ENCODE data around the gene RCOR2. TPM values are rescaled to one million over a fixed set of nuclear protein-coding genes. Genes with fewer than 3 reads are reported as not detected.

Gene RCOR2
- total and polyA plus RNA-seq, 2 donors (not counting 1 experiment from before 2014, with no cell fraction given), result not detected

DNA sequence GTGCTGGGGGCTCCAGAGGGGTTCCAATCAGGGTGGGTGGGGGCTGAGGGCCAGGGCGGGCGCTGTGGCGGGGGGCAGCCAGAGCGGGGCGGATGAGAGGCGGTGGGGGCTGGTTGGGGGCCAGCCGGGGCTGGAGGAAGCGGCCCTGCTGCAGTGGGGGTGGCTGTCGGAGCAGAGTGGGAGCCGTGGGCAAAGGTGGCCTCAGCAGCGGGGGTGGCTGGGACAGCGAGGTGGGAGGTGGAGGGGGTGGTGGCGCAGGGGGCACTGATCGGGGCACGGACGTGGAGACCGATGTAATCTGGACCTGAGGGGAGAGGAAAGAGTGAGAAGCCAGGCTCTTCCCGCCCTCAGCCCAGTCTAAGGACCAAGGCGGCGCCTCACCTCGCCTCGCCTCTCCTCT lies 5.1 kb downstream of the RCOR2 start:
- Histone ChIP-seq H3K9me3 (ENCODE audit: control extremely low read depth in 1 of 3, control insufficient read depth in 2 of 3, insufficient read depth in 1 of 3, low read length in 2 of 3) (peaks cover 0 to 4% (median 0%) of the 10 kb centered on the region in 3 donors), H3K27ac (ENCODE audit: low read length in 2 of 2) (no peak overlapping the region), H3K4me3 (ENCODE audit: control extremely low read depth in 1 of 5, extremely low read depth in 1 of 5, insufficient read depth in 1 of 5, low read depth in 2 of 5, low read length in 4 of 5) (no peak overlapping the region), H3K9ac (ENCODE audit: low read length) (no peak overlapping the region), H3K79me2 (ENCODE audit: control insufficient read depth, insufficient read depth, low read length) (no peaks in the 10 kb centered on the region), H3K27me3 (replicated peaks in 1 of 4; ENCODE audit: control extremely low read depth in 1 of 4, control insufficient read depth in 3 of 4, insufficient read depth in 4 of 4, low read length in 3 of 4) (peaks cover 0 to 24% (median 6%) of the 10 kb centered on the region in 4 experiments), H3K4me1 (ENCODE audit: control insufficient read depth in 2 of 2, insufficient read depth in 2 of 2, low read length in 2 of 2) (peaks cover 12 to 14% of the 10 kb centered on the region in 2 donors), H4K20me1 (ENCODE audit: control insufficient read depth, insufficient read depth, low read length, poor library complexity, severe bottlenecking) (peaks cover 42% of the 10 kb centered on the region), H2AFZ (ENCODE audit: insufficient read depth, low read depth, low read length, poor library complexity, severe bottlenecking) (no peak overlapping the region), H3K4me2 (replicated peaks; ENCODE audit: low read depth, low read length, poor library complexity, severe bottlenecking) (no peak overlapping the region), H3K36me3 (replicated peaks in 1 of 2; ENCODE audit: control extremely low read depth in 1 of 2, control insufficient read depth in 1 of 2, extremely low read depth in 1 of 2, insufficient read depth in 2 of 2, low read length in 1 of 2) (peaks cover 2 to 29% of the 10 kb centered on the region in 2 experiments)
- CTCF ChIA-PET, result interaction anchor here (1.2 kb wide), 1 partner anchor 74 kb away, joined by 3 read pairs; no protein-coding TSS in a partner anchor
- ATAC-seq (ENCODE audit: low read depth), result no peak
- peaks cover 7% of the 10 kb centered on the region for H3K4me1 Mint-ChIP-seq
- no peak for DNase-seq
- WGBS (ENCODE audit: insufficient coverage), result 94% methylated on average over 12 of the region's 22 CpGs
- peaks cover 6% of the 10 kb centered on the region for H3K27me3 Mint-ChIP-seq
- H3K27ac Mint-ChIP-seq, result no peak overlapping the region
- intact Hi-C loops (cut with micrococcal nuclease), result no loop called here
- POLR2A ChIA-PET, result no interaction called here
- H3K4me3 Mint-ChIP-seq, result no peak overlapping the region
- TF ChIP-seq, protein P1, sequence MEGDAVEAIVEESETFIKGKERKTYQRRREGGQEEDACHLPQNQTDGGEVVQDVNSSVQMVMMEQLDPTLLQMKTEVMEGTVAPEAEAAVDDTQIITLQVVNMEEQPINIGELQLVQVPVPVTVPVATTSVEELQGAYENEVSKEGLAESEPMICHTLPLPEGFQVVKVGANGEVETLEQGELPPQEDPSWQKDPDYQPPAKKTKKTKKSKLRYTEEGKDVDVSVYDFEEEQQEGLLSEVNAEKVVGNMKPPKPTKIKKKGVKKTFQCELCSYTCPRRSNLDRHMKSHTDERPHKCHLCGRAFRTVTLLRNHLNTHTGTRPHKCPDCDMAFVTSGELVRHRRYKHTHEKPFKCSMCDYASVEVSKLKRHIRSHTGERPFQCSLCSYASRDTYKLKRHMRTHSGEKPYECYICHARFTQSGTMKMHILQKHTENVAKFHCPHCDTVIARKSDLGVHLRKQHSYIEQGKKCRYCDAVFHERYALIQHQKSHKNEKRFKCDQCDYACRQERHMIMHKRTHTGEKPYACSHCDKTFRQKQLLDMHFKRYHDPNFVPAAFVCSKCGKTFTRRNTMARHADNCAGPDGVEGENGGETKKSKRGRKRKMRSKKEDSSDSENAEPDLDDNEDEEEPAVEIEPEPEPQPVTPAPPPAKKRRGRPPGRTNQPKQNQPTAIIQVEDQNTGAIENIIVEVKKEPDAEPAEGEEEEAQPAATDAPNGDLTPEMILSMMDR (IDR thresholded peaks at IDR 0.05), result no peak
- TF ChIP-seq EZH2 (IDR thresholded peaks at IDR 0.05; ENCODE audit: borderline replicate concordance, insufficient read depth, low read depth, low read length, poor library complexity, severe bottlenecking), result no peak
- no peaks in the 10 kb centered on the region for H3K9me3 Mint-ChIP-seq (ENCODE audit: insufficient read depth)

DNA sequence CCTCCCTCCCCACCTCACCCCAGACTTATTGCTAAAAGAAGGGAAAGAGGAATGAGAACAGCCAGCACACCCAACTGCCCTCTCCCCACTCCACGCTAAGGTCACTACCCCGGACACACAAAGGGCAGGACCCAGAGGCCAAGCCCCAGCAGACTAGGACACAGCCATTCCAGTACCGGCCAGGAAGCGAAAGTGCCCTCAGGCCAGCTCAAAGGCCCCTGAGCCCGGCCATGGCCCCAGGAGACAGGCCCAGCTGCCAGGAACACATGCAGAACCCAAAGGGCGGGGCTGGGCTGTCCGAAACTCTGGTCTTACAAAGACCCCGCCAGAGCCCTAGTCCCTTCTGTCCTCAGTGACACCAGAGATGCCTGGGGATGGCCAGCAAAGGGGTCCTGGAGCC lies 5.5 kb downstream of the RCOR2 start:
- DNase-seq (no peak), ATAC-seq (ENCODE audit: low read depth) (no peak)
- no peaks in the 10 kb centered on the region for H3K79me2 ChIP-seq (ENCODE audit: control insufficient read depth, insufficient read depth, low read length)
- H2AFZ ChIP-seq (ENCODE audit: insufficient read depth, low read depth, low read length, poor library complexity, severe bottlenecking), result no peak overlapping the region
- H3K36me3 ChIP-seq (replicated peaks in 1 of 2; ENCODE audit: control extremely low read depth in 1 of 2, control insufficient read depth in 1 of 2, extremely low read depth in 1 of 2, insufficient read depth in 2 of 2, low read length in 1 of 2), result peaks cover 3 to 31% of the 10 kb centered on the region in 2 experiments
- ChIA-PET POLR2A (no interaction called here), CTCF (interaction anchor here (0.6 kb wide), 1 partner anchor 171 kb away, joined by 3 read pairs; no protein-coding TSS in a partner anchor)
- H4K20me1 ChIP-seq (ENCODE audit: control insufficient read depth, insufficient read depth, low read length, poor library complexity, severe bottlenecking), result peaks cover 44% of the 10 kb centered on the region
- H3K9me3 ChIP-seq (ENCODE audit: control extremely low read depth in 1 of 3, control insufficient read depth in 2 of 3, insufficient read depth in 1 of 3, low read length in 2 of 3), result peaks cover 0 to 4% (median 0%) of the 10 kb centered on the region in 3 donors
- no peaks in the 10 kb centered on the region for H3K9me3 Mint-ChIP-seq (ENCODE audit: insufficient read depth)
- H3K4me3 Mint-ChIP-seq, result no peak overlapping the region
- 88% methylated on average over 8 of the region's 8 CpGs for WGBS (ENCODE audit: insufficient coverage)
- H3K4me3 ChIP-seq (ENCODE audit: control extremely low read depth in 1 of 5, extremely low read depth in 1 of 5, insufficient read depth in 1 of 5, low read depth in 2 of 5, low read length in 4 of 5), result no peak overlapping the region
- H3K27me3 ChIP-seq (replicated peaks in 1 of 4; ENCODE audit: control extremely low read depth in 1 of 4, control insufficient read depth in 3 of 4, insufficient read depth in 4 of 4, low read length in 3 of 4), result peaks cover 0 to 21% (median 6%) of the 10 kb centered on the region in 4 experiments
- H3K4me1 ChIP-seq (ENCODE audit: control insufficient read depth in 2 of 2, insufficient read depth in 2 of 2, low read length in 2 of 2), result peaks cover 9 to 12% of the 10 kb centered on the region in 2 donors
- peaks cover 6% of the 10 kb centered on the region for H3K27me3 Mint-ChIP-seq
- peaks cover 6% of the 10 kb centered on the region for H3K4me1 Mint-ChIP-seq
- no peak overlapping the region for H3K4me2 ChIP-seq (replicated peaks; ENCODE audit: low read depth, low read length, poor library complexity, severe bottlenecking)
- intact Hi-C loops (cut with micrococcal nuclease), result no loop called here
- no peak overlapping the region for H3K9ac ChIP-seq (ENCODE audit: low read length)
- H3K27ac Mint-ChIP-seq, result no peak overlapping the region
- H3K27ac ChIP-seq (ENCODE audit: low read length in 2 of 2), result no peak overlapping the region
- TF ChIP-seq EZH2 (IDR thresholded peaks at IDR 0.05; ENCODE audit: borderline replicate concordance, insufficient read depth, low read depth, low read length, poor library complexity, severe bottlenecking), result no peak
- TF ChIP-seq, protein P1 (IDR thresholded peaks at IDR 0.05), result no peak
